Right forelimb (tissue), 1 donor: ENCODE data around the gene SMYD3.
"Not testable (repeated sequence)": the region's sequence is repeated elsewhere in the genome, so short reads cannot be mapped to it uniquely, and the experiment has no call there.

Experiments used
- DNase-seq: peaks from one replicate; pipeline ENCODE4 v3.0.0-alpha.2; 2018

Gene SMYD3

GRCh38 chr1:246083416-246083815 is 423.7 kb downstream of the SMYD3 start:
- no peak for DNase-seq

- no peak for DNase-seq
Observed at GRCh38 chr1:246081856-246082668, 425.0 kb downstream of the SMYD3 start.

- no peak for DNase-seq
Observed at GRCh38 chr1:246081138-246081702, 425.9 kb downstream of the SMYD3 start.

GRCh38 chr1:246080031-246080430 is 427.0 kb downstream of the SMYD3 start:
- no peak for DNase-seq

GRCh38 chr1:246078888-246079252 is 428.2 kb downstream of the SMYD3 start:
- no peak for DNase-seq

- no peak for DNase-seq
Observed at GRCh38 chr1:246078126-246078887, 428.8 kb downstream of the SMYD3 start.

GRCh38 chr1:246077476-246077875 is 429.6 kb downstream of the SMYD3 start:
- DNase-seq, result no peak

GRCh38 chr1:246074421-246074820 is 432.7 kb downstream of the SMYD3 start:
- no peak for DNase-seq

GRCh38 chr1:246072456-246072955 is 434.6 kb downstream of the SMYD3 start:
- DNase-seq, result no peak

GRCh38 chr1:246071981-246072380 is 435.1 kb downstream of the SMYD3 start:
- DNase-seq, result not testable (repeated sequence)

- DNase-seq, result not testable (repeated sequence)
Observed at GRCh38 chr1:246071561-246071960, 435.5 kb downstream of the SMYD3 start.

GRCh38 chr1:246069581-246069980 is 437.5 kb downstream of the SMYD3 start:
- no peak for DNase-seq

GRCh38 chr1:246068619-246069509 is 438.2 kb downstream of the SMYD3 start:
- no peak for DNase-seq

GRCh38 chr1:246068217-246068512 is 438.9 kb downstream of the SMYD3 start:
- DNase-seq, result no peak

GRCh38 chr1:246067432-246068216 is 439.5 kb downstream of the SMYD3 start:
- DNase-seq, result no peak

- DNase-seq, result no peak
Observed at GRCh38 chr1:246066573-246066972, 440.5 kb downstream of the SMYD3 start.

GRCh38 chr1:246065592-246065991 is 441.5 kb downstream of the SMYD3 start:
- DNase-seq, result no peak

GRCh38 chr1:246064891-246065290 is 442.2 kb downstream of the SMYD3 start:
- DNase-seq, result no peak

- no peak for DNase-seq
Observed at GRCh38 chr1:246063013-246063616, 444.0 kb downstream of the SMYD3 start.

GRCh38 chr1:246058466-246058865 is 448.6 kb downstream of the SMYD3 start:
- DNase-seq, result no peak

- DNase-seq, result no peak
Observed at GRCh38 chr1:246052603-246053002, 454.5 kb downstream of the SMYD3 start.
